ENCODE measurements around the gene GIPC2.

GIPC2 gene

GRCh38 chr1:78153092-78153736 is 107.4 kb downstream of the GIPC2 start:
- DNase-seq, result no peak

- no peak for DNase-seq
Observed at GRCh38 chr1:78155121-78155520, 109.4 kb downstream of the GIPC2 start.

- DNase-seq, result no peak
Observed at GRCh38 chr1:78156805-78157521, 111.2 kb downstream of the GIPC2 start.

GRCh38 chr1:78165816-78166215 is 120.0 kb downstream of the GIPC2 start:
- DNase-seq, result no peak

GRCh38 chr1:78168306-78168705 is 122.5 kb downstream of the GIPC2 start:
- no peak for DNase-seq

- no peak for DNase-seq
Observed at GRCh38 chr1:78170859-78171258, 125.1 kb downstream of the GIPC2 start.

GRCh38 chr1:78171736-78172590 is 126.2 kb downstream of the GIPC2 start:
- DNase-seq, result no peak

- DNase-seq, result no peak
Observed at GRCh38 chr1:78176448-78176847, 130.7 kb downstream of the GIPC2 start.

GRCh38 chr1:78177708-78178270 is 132.0 kb downstream of the GIPC2 start:
- DNase-seq, result no peak

GRCh38 chr1:78178816-78179215 is 133.1 kb downstream of the GIPC2 start:
- DNase-seq, result no peak

- DNase-seq, result no peak
Observed at GRCh38 chr1:78184460-78185072, 138.8 kb downstream of the GIPC2 start.

Measured in T-helper 9 cell (primary cell).